BLaER1 (cell line): ENCODE measurements around the gene NUAK1.
"Not testable (repeated sequence)": the region's sequence is repeated elsewhere in the genome, so short reads cannot be mapped to it uniquely, and the experiment has no call there.

Experiments used
- H3K27ac ChIP-seq: shearing (Covaris generic); formaldehyde crosslinking; 2 replicates; pipeline ENCODE4 v1.8.1; 2022
- H3K27me3 ChIP-seq: shearing (Covaris generic); formaldehyde crosslinking; 2 replicates; pipeline ENCODE4 v1.8.1; 2022
- H3K36me3 ChIP-seq: shearing (Covaris generic); formaldehyde crosslinking; 2 replicates; pipeline ENCODE4 v1.8.1; 2022
- H3K4me1 ChIP-seq: shearing (Covaris generic); formaldehyde crosslinking; 2 replicates; pipeline ENCODE4 v1.8.1; 2022
- H3K4me2 ChIP-seq: shearing (Covaris generic); formaldehyde crosslinking; 2 replicates; pipeline ENCODE4 v1.8.1; 2022
- H3K4me3 ChIP-seq: shearing (Covaris generic); formaldehyde crosslinking; 2 replicates; pipeline ENCODE4 v1.8.1; 2022
- H3K9ac ChIP-seq: shearing (Covaris generic); formaldehyde crosslinking; 2 replicates; pipeline ENCODE4 v1.8.1; 2022
- H3K9me3 ChIP-seq: shearing (Covaris generic); formaldehyde crosslinking; 2 replicates; pipeline ENCODE4 v1.8.1; 2022
- H4K20me1 ChIP-seq: shearing (Covaris generic); formaldehyde crosslinking; 2 replicates; pipeline ENCODE4 v1.8.1; 2022
- Cebpa-rat ChIP-seq: shearing (Covaris generic); IDR thresholded peaks from 2 replicates; pipeline ENCODE4 v1.8.1; 2022

NUAK1 gene

DNA sequence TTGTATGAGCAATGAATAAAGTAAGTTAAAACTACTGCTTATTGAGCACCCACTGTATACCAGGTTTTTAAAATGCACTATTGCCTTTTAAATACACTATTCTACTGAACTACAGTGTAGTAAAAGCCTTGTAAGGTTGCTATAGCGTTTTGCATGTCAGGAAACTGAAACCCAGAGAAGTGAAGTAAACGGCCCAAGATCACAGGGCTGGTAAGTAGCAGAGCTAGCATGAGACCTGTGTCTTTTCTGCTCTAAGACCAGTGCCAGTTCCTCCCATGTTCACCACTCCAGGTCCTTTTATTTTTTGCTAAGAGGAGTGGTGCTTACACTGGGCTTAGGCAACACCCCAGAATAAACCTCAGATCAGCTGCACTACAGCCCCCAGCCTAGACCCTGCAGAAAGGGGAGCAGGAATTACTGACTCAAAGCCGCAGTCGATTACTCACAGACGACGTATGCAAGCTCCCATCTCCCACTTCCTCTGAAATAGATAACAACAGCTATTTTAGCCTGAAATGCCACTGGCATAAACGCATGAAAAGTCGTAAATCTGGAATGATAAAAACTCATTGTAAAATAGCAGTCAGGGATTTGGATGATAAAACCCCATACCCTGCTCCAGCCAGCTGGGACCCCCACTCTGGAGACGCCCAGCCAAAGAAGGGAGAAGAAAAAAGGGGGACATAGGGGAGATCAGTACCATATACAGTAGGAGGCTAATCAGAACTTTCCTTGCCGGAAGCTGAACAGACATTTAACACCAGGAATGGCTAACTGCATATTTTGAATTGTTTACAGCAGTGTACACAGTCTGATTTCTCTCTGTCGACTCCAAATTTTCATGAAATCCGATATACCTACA lies 108.3 kb downstream of the NUAK1 start:
- no peaks in the 10 kb centered on the region for H3K27me3 ChIP-seq
- no peaks in the 10 kb centered on the region for H4K20me1 ChIP-seq
- no peak overlapping the region for H3K4me2 ChIP-seq
- H3K36me3 ChIP-seq, result no peaks in the 10 kb centered on the region
- H3K4me1 ChIP-seq, result no peaks in the 10 kb centered on the region
- no peak for TF ChIP-seq Cebpa-rat
- H3K27ac ChIP-seq, result no peak overlapping the region
- no peaks in the 10 kb centered on the region for H3K9me3 ChIP-seq
- H3K4me3 ChIP-seq, result no peak overlapping the region
- H3K9ac ChIP-seq, result no peak overlapping the region

DNA sequence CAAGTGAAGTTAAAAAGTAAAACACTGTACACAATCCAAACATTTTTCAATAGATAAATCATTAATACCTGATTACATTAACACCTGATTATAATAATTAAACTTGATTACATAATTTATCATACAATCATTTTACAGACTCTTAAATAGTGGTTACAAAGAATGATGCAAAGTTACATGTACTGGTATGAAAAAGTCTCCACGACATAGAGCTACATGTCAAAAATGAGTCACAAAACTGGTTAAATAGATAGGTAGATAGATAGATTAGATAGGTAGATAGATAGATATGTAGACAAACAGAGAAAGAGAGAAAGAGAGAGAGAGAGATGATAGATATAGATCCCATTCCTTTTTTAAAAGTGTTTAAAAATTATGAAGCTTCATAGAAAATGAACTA lies 109.2 kb downstream of the NUAK1 start:
- Histone ChIP-seq H3K27ac (no peak overlapping the region), H3K9me3 (no peaks in the 10 kb centered on the region), H3K9ac (no peak overlapping the region), H3K4me2 (no peak overlapping the region), H3K4me3 (no peak overlapping the region), H3K36me3 (no peaks in the 10 kb centered on the region), H3K27me3 (no peaks in the 10 kb centered on the region), H3K4me1 (no peaks in the 10 kb centered on the region), H4K20me1 (no peaks in the 10 kb centered on the region)
- no peak for TF ChIP-seq Cebpa-rat

- Histone ChIP-seq H3K9ac (no peak overlapping the region), H3K27me3 (no peaks in the 10 kb centered on the region), H3K4me3 (no peak overlapping the region), H3K27ac (no peak overlapping the region), H3K4me2 (no peak overlapping the region), H3K36me3 (no peaks in the 10 kb centered on the region), H3K9me3 (no peaks in the 10 kb centered on the region), H3K4me1 (no peaks in the 10 kb centered on the region), H4K20me1 (no peaks in the 10 kb centered on the region)
- no peak for TF ChIP-seq Cebpa-rat
Observed at GRCh38 chr12:106027911-106028310, 110.8 kb downstream of the NUAK1 start.

GRCh38 chr12:106027286-106027685 lies 111.5 kb downstream of the NUAK1 start:
- Histone ChIP-seq H3K9ac (no peak overlapping the region), H3K27ac (no peak overlapping the region), H3K36me3 (no peaks in the 10 kb centered on the region), H3K4me1 (no peaks in the 10 kb centered on the region), H3K9me3 (no peaks in the 10 kb centered on the region), H3K4me2 (no peak overlapping the region), H3K4me3 (no peak overlapping the region), H4K20me1 (no peaks in the 10 kb centered on the region), H3K27me3 (no peaks in the 10 kb centered on the region)
- no peak for TF ChIP-seq Cebpa-rat

DNA sequence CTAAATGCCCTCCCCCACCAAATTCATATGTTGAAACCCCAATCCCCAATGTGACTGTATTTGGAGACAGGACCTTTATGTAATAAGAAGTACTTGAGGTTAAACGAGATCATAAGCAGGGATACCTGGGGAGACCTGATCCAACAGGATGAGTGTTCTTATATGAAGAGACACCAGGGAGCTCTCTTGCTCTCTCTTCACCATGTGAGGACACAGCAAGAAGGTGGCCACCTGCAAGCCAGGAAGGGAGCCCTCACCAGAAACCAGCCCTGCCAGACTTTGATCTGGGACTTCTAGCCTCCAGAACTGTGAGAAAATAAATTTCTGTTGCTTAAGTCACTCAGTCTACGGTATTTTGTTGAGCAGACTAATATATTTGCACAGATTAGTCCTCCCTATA lies 113.6 kb downstream of the NUAK1 start:
- Histone ChIP-seq H3K9me3 (no peaks in the 10 kb centered on the region), H4K20me1 (no peaks in the 10 kb centered on the region), H3K9ac (no peak overlapping the region), H3K4me1 (no peaks in the 10 kb centered on the region), H3K27ac (no peak overlapping the region), H3K27me3 (no peaks in the 10 kb centered on the region), H3K4me3 (no peak overlapping the region), H3K36me3 (no peaks in the 10 kb centered on the region), H3K4me2 (no peak overlapping the region)
- TF ChIP-seq Cebpa-rat, result no peak

GRCh38 chr12:106023039-106023438 lies 115.7 kb downstream of the NUAK1 start:
- Histone ChIP-seq H4K20me1 (no peaks in the 10 kb centered on the region), H3K9ac (no peak overlapping the region), H3K4me3 (no peak overlapping the region), H3K9me3 (peaks cover 17% of the 10 kb centered on the region), H3K4me1 (no peaks in the 10 kb centered on the region), H3K27ac (no peak overlapping the region), H3K4me2 (no peak overlapping the region), H3K27me3 (no peaks in the 10 kb centered on the region), H3K36me3 (no peaks in the 10 kb centered on the region)
- no peak for TF ChIP-seq Cebpa-rat

GRCh38 chr12:106022568-106023012 lies 116.2 kb downstream of the NUAK1 start:
- Histone ChIP-seq H3K9ac (no peak overlapping the region), H3K27ac (no peak overlapping the region), H3K4me3 (no peak overlapping the region), H4K20me1 (no peaks in the 10 kb centered on the region), H3K27me3 (no peaks in the 10 kb centered on the region), H3K36me3 (no peaks in the 10 kb centered on the region), H3K9me3 (peaks cover 17% of the 10 kb centered on the region), H3K4me1 (no peaks in the 10 kb centered on the region), H3K4me2 (no peak overlapping the region)
- no peak for TF ChIP-seq Cebpa-rat

- Histone ChIP-seq H3K9ac (no peak overlapping the region), H3K4me1 (no peaks in the 10 kb centered on the region), H3K27ac (no peak overlapping the region), H3K27me3 (no peaks in the 10 kb centered on the region), H4K20me1 (no peaks in the 10 kb centered on the region), H3K36me3 (no peaks in the 10 kb centered on the region), H3K9me3 (peaks cover 17% of the 10 kb centered on the region), H3K4me2 (no peak overlapping the region), H3K4me3 (no peak overlapping the region)
- TF ChIP-seq Cebpa-rat, result no peak
Observed at GRCh38 chr12:106021516-106021915, 117.2 kb downstream of the NUAK1 start.

GRCh38 chr12:106020736-106021135 lies 118.0 kb downstream of the NUAK1 start:
- no peaks in the 10 kb centered on the region for H3K27me3 ChIP-seq
- no peak overlapping the region for H3K4me3 ChIP-seq
- H3K27ac ChIP-seq, result no peak overlapping the region
- no peaks in the 10 kb centered on the region for H4K20me1 ChIP-seq
- no peak for TF ChIP-seq Cebpa-rat
- H3K4me2 ChIP-seq, result no peak overlapping the region
- no peaks in the 10 kb centered on the region for H3K36me3 ChIP-seq
- H3K9ac ChIP-seq, result no peak overlapping the region
- H3K9me3 ChIP-seq, result peaks cover 17% of the 10 kb centered on the region
- no peaks in the 10 kb centered on the region for H3K4me1 ChIP-seq

- Histone ChIP-seq H3K9me3 (peaks cover 17% of the 10 kb centered on the region), H3K4me1 (no peaks in the 10 kb centered on the region), H3K4me3 (no peak overlapping the region), H3K4me2 (no peak overlapping the region), H3K9ac (no peak overlapping the region), H4K20me1 (no peaks in the 10 kb centered on the region), H3K27ac (no peak overlapping the region), H3K27me3 (no peaks in the 10 kb centered on the region), H3K36me3 (no peaks in the 10 kb centered on the region)
- no peak for TF ChIP-seq Cebpa-rat
Observed at GRCh38 chr12:106019144-106019543, 119.6 kb downstream of the NUAK1 start.

DNA sequence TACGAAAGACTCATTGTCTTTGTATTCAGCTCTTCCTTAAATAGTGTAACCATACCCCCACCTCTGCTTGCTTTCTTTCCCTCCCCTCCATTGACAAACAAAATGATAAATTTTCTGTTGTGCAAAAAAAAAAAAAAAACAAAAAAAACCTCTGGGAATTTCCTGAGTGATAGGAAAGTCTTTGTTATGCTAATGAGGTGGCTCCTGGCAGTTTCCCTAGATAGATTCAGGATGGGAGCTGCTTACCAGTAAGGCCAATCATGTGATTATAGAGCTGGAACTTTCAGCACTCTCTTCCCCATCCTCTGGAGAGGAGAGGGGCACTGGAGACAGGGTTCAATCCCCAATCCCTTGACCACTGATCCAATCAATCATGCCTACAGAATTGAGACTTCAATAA lies 120.5 kb downstream of the NUAK1 start:
- Histone ChIP-seq H3K9me3 (peaks cover 17% of the 10 kb centered on the region), H3K4me3 (no peak overlapping the region), H3K27ac (no peak overlapping the region), H3K9ac (no peak overlapping the region), H3K4me1 (no peaks in the 10 kb centered on the region), H4K20me1 (no peaks in the 10 kb centered on the region), H3K27me3 (no peaks in the 10 kb centered on the region), H3K36me3 (no peaks in the 10 kb centered on the region), H3K4me2 (no peak overlapping the region)
- TF ChIP-seq Cebpa-rat, result no peak

DNA sequence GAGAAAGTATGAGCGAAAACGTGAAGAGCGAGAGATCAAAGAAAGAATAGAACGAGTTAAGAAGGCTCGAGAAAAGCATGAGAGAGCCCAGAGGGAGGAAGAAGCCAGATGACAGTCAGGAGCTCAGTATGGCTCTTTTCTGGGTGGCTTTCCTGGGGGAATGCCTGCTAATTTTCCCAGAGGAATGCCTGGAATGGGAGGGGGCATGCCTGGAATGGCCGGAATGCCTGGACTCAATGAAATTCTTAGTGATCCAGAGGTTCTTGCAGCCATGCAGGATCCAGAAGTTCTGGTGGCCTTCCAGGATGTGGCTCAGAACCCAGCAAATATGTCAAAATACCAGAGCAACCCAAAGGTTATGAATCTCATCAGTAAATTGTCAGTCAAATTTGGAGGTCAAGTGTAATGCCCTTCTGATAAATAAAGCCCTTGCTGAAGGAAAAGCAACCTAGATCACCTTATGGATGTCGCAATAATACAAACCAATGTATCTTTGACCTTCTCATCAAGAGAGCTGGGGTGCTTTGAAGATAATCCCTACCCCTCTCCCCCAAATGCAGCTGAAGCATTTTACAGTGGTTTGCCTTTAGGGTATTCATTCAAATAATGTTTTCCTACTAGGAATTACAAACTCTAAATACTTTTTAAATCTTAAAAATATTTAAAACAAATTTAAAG lies 122.0 kb downstream of the NUAK1 start:
- not testable (repeated sequence) for H3K36me3 ChIP-seq, H3K27ac ChIP-seq, H4K20me1 ChIP-seq, H3K4me3 ChIP-seq, H3K4me2 ChIP-seq, H3K9ac ChIP-seq, H3K27me3 ChIP-seq, H3K4me1 ChIP-seq
- H3K9me3 ChIP-seq, result peaks cover 17% of the 10 kb centered on the region
